GM12878 (cell line): ENCODE measurements around the gene KLF11. TPM values are rescaled to one million over a fixed set of nuclear protein-coding genes. Genes with fewer than 3 reads are reported as not detected.

ENCODE experiments used
- ATAC-seq: fragments of 200-7000 bp; cut with Tn5 transposase; 3 replicates; pipeline ENCODE4 v1.9.1; 2020; ENCODE audit warnings: mild to moderate bottlenecking, moderate library complexity
- BruUV-seq: library from RNA; stranded (reverse); fragments of 400-500 nt; replicated peaks from 2 replicates; lab custom pipeline; 2021; lab: Mats Ljungman, UMichigan
- CTCF ChIA-PET: fragments of 300-600 bp; sonication (Branson Sonifier 250); formaldehyde crosslinking; extraction: SDS; loops from one replicate; lab custom pipeline; 2021; ENCODE audit warnings: inconsistent platforms; lab: Yijun Ruan, JAX
- POLR2A ChIA-PET: fragments of 350-600 bp; formaldehyde crosslinking; extraction: SDS; loops from one replicate; lab custom pipeline; 2021; ENCODE audit warnings: inconsistent platforms; lab: Charles Lee
- RAD21 ChIA-PET: fragments of 300-600 bp; sonication (Branson Sonifier 250); formaldehyde crosslinking; loops from one replicate; lab custom pipeline; 2023; ENCODE audit warnings: antibody characterized with exemption; ENCODE audit not compliant: unreplicated experiment; lab: Charles Lee
- SMC1A ChIA-PET: fragments of 300-600 bp; sonication (Branson Sonifier 250); formaldehyde crosslinking; loops from one replicate; lab custom pipeline; 2023; ENCODE audit not compliant: unreplicated experiment, uncharacterized antibody; lab: Charles Lee
- DNase-seq: peaks from one replicate; pipeline ENCODE4 v3.0.0-alpha.2; 2011; ENCODE audit warnings: low read depth, low spot score
- FAIRE-seq: peaks from 3 replicates; lab custom pipeline; 2011; peaks lifted over from hg19 to GRCh38; lab: Jason Lieb, UNC
- H2AFZ ChIP-seq: 2 replicates; pipeline ENCODE4 v1.6.0; 2011; ENCODE audit warnings: low read depth, low read length, control low read depth; ENCODE audit not compliant: control insufficient read depth
- H3K27ac ChIP-seq: 2 replicates; pipeline ENCODE4 v1.5.1; 2011; ENCODE audit warnings: control low read depth; ENCODE audit not compliant: control insufficient read depth, insufficient read depth
- H3K27me3 ChIP-seq, 2 experiments: replicated peaks in 1 of 2; 2 replicates each; pipeline versions ENCODE4 v1.6.0 to v1.6.1; 2011; ENCODE audit warnings: low read length in 1 of 2; ENCODE audit not compliant: control insufficient read depth in 2 of 2, insufficient read depth in 2 of 2
- H3K36me3 ChIP-seq, 2 experiments: 2 replicates each; pipeline ENCODE4 v1.5.1; 2011; ENCODE audit warnings: low read length in 1 of 2; ENCODE audit not compliant: control insufficient read depth in 2 of 2, insufficient read depth in 2 of 2
- H3K4me1 ChIP-seq: 2 replicates; pipeline ENCODE4 v1.6.1; 2011; ENCODE audit warnings: mild to moderate bottlenecking, low read length, moderate library complexity, mixed read lengths; ENCODE audit not compliant: control insufficient read depth, insufficient read depth
- H3K4me2 ChIP-seq: 2 replicates; pipeline ENCODE4 v1.6.0; 2011; ENCODE audit warnings: control low read depth; ENCODE audit not compliant: control insufficient read depth, insufficient read depth
- H3K4me3 ChIP-seq: fragments of 200-600 bp; sonication (generic); 2 replicates; pipeline ENCODE4 v1.5.1; 2016
- H3K79me2 ChIP-seq: 2 replicates; pipeline ENCODE4 v1.6.0; 2011; ENCODE audit warnings: low read length; ENCODE audit not compliant: control insufficient read depth, insufficient read depth
- H3K9ac ChIP-seq: 2 replicates; pipeline ENCODE4 v1.8.0; 2011; ENCODE audit warnings: low read length, control low read depth, mixed read lengths; ENCODE audit not compliant: control insufficient read depth, insufficient read depth
- H3K9me3 ChIP-seq: replicated peaks from 3 replicates; pipeline ENCODE4 v1.5.1; 2011; ENCODE audit warnings: mild to moderate bottlenecking, low read length; ENCODE audit not compliant: control insufficient read depth, insufficient read depth
- H4K20me1 ChIP-seq: 2 replicates; pipeline ENCODE4 v1.6.0; 2011; ENCODE audit not compliant: control insufficient read depth, insufficient read depth
- BACH1 ChIP-seq: fragments of 450-650 bp; IDR thresholded peaks from 2 replicates; pipeline ENCODE4 v1.6.1; 2017; ENCODE audit warnings: mild to moderate bottlenecking, borderline replicate concordance
- BCLAF1 ChIP-seq: fragments of 450-650 bp; IDR thresholded peaks from 2 replicates; pipeline ENCODE4 v1.6.1; 2017; ENCODE audit warnings: antibody characterized with exemption, mild to moderate bottlenecking, moderate library complexity
- CHD1 ChIP-seq: IDR thresholded peaks from 2 replicates; pipeline ENCODE4 v1.6.1; 2012; ENCODE audit warnings: low read depth, low read length, improper control_type of control experiment
- CHD2 ChIP-seq: IDR thresholded peaks from 2 replicates; pipeline ENCODE4 v1.6.1; 2011; ENCODE audit warnings: low read depth, low read length, improper control_type of control experiment, borderline replicate concordance
- EED ChIP-seq: sonication (generic); IDR thresholded peaks from 2 replicates; pipeline ENCODE4 v1.6.1; 2016; ENCODE audit warnings: antibody characterized with exemption, low read depth
- GABPA ChIP-seq: IDR thresholded peaks from 2 replicates; pipeline ENCODE4 v1.6.1; 2014; ENCODE audit warnings: antibody characterized with exemption, low read depth, mild to moderate bottlenecking, inconsistent platforms
- GATAD2B ChIP-seq: fragments of 450-650 bp; conservative IDR thresholded peaks from 2 replicates; pipeline ENCODE4 v1.6.1; 2017; ENCODE audit warnings: low read depth, mild to moderate bottlenecking, moderate library complexity
- IRF4 ChIP-seq: IDR thresholded peaks from 2 replicates; pipeline ENCODE4 v1.6.1; 2011; ENCODE audit warnings: low read depth, low read length
- MEF2B ChIP-seq: fragments of 450-650 bp; IDR thresholded peaks from 2 replicates; pipeline ENCODE4 v1.6.1; 2018; ENCODE audit warnings: mild to moderate bottlenecking, moderate library complexity; ENCODE audit not compliant: partially characterized antibody, poor library complexity, severe bottlenecking
- MYC ChIP-seq: IDR thresholded peaks from 2 replicates; pipeline ENCODE4 v1.6.1; 2011; ENCODE audit warnings: mild to moderate bottlenecking, low read length, moderate library complexity, inconsistent platforms; ENCODE audit not compliant: insufficient read depth, insufficient replicate concordance, insufficient read length, severe bottlenecking
- NFXL1 ChIP-seq: fragments of 450-650 bp; IDR thresholded peaks from 2 replicates; pipeline ENCODE4 v1.6.1; 2017; ENCODE audit warnings: antibody characterized with exemption, mild to moderate bottlenecking, borderline replicate concordance
- NFYA ChIP-seq: IDR thresholded peaks from 2 replicates; pipeline ENCODE4 v1.6.1; 2011; ENCODE audit warnings: low read depth, mild to moderate bottlenecking, low read length, improper control_type of control experiment, borderline replicate concordance
- POLR2AphosphoS5 ChIP-seq: IDR thresholded peaks from 2 replicates; pipeline ENCODE4 v1.6.1; 2011; ENCODE audit warnings: mild to moderate bottlenecking, low read length, inconsistent platforms
- STAT1 ChIP-seq: fragments of 450-650 bp; conservative IDR thresholded peaks from 2 replicates; pipeline ENCODE4 v1.6.1; 2014; ENCODE audit warnings: antibody characterized with exemption, mild to moderate bottlenecking
- TARDBP ChIP-seq: IDR thresholded peaks from 2 replicates; pipeline ENCODE4 v1.6.1; 2016; ENCODE audit warnings: borderline replicate concordance
- TCF12 ChIP-seq: IDR thresholded peaks from 2 replicates; pipeline ENCODE4 v1.6.1; 2011; ENCODE audit warnings: low read depth, mild to moderate bottlenecking, low read length
- TCF3 ChIP-seq: IDR thresholded peaks from 2 replicates; pipeline ENCODE4 v1.6.1; 2012; ENCODE audit warnings: low read depth, mild to moderate bottlenecking, low read length, borderline replicate concordance; ENCODE audit not compliant: insufficient read depth
- TCF7 ChIP-seq: IDR thresholded peaks from 2 replicates; pipeline ENCODE4 v1.6.1; 2014; ENCODE audit warnings: antibody characterized with exemption, borderline replicate concordance
- WGBS: methylation state at CpG from one replicate; pipeline ENCODE4 v1.1.6; 2016; ENCODE audit warnings: low lambda C conversion rate; ENCODE audit not compliant: insufficient replicate concordance, insufficient coverage; ENCODE audit errors: missing lambda C conversion rate; 5-methylcytosine and 5-hydroxymethylcytosine counted together
- in situ Hi-C: fragments of 300-500 bp; cut with MboI; formaldehyde crosslinking; loops from 9 replicates; pipeline ENCODE4 v1.14.3; 2018; ENCODE audit warnings: mixed read lengths
- intact Hi-C: fragments of 100-400 bp; cut with micrococcal nuclease; formaldehyde crosslinking; loops from one replicate; pipeline ENCODE4 v1.14.2; 2022; ENCODE audit not compliant: unreplicated experiment
- polyA plus RNA-seq, 11 experiments: library from polyadenylated mRNA; depleted of rRNA in 4 of 11; unstranded in 6 of 11; stranded (reverse) in 5 of 11; fragments of >200 nt; fragmentation: Nextera tagmentation in 4 of 11; fragmentation: Illumina TruSeq in 1 of 11; extraction: Ambion mirVana in 4 of 11; extraction: Trizol in 1 of 11; gene quantifications; 1 replicate in 1 of 11; 2 replicates in 10 of 11; pipeline versions ENCODE4 v1.2.1 to v1.2.3, GENCODE V29; 2011 to 2016; ENCODE audit warnings: inconsistent platforms in 2 of 11, missing spikeins in 2 of 11, low read depth in 1 of 11
- total RNA-seq, 4 experiments: library from RNA; depleted of rRNA in 3 of 4; stranded (reverse); fragments of >200 nt in 3 of 4; fragmentation: Illumina TruSeq in 1 of 4; extraction: Trizol in 1 of 4; gene quantifications; 2 replicates each; pipeline versions ENCODE4 v1.2.1 to v1.2.3, GENCODE V29; 2013 to 2021
- TF ChIP-seq, protein P1 (sequence below): fragments of 450-650 bp; formaldehyde crosslinking; IDR thresholded peaks from 2 replicates; pipeline ENCODE4 v1.4.0; 2020; ENCODE audit warnings: mild to moderate bottlenecking, moderate library complexity

Gene KLF11
- total and polyA plus RNA-seq, 10 of the 15 experiments (the other 5 are each of a cell fraction or from before 2014, with no cell fraction given) = 0.03 to 0.54 (median 0.14) TPM; not detected in 1

GRCh38 chr2:9994462-9994861 lies 48.9 kb upstream of the KLF11 start:
- ATAC-seq = no peak
- no peaks in the 10 kb centered on the region for H3K79me2 ChIP-seq
- in situ Hi-C loops (no loop called here), intact Hi-C loops (no loop called here)
- no peaks in the 10 kb centered on the region for H3K27me3 ChIP-seq
- no peaks in the 10 kb centered on the region for H3K4me1 ChIP-seq
- no peak overlapping the region for H3K9ac ChIP-seq
- no peaks in the 10 kb centered on the region for H4K20me1 ChIP-seq
- TF ChIP-seq TCF7 = no peak
- no peak for TF ChIP-seq EED
- TF ChIP-seq NFXL1 = no peak
- no peak for TF ChIP-seq MEF2B
- TF ChIP-seq, protein P1, sequence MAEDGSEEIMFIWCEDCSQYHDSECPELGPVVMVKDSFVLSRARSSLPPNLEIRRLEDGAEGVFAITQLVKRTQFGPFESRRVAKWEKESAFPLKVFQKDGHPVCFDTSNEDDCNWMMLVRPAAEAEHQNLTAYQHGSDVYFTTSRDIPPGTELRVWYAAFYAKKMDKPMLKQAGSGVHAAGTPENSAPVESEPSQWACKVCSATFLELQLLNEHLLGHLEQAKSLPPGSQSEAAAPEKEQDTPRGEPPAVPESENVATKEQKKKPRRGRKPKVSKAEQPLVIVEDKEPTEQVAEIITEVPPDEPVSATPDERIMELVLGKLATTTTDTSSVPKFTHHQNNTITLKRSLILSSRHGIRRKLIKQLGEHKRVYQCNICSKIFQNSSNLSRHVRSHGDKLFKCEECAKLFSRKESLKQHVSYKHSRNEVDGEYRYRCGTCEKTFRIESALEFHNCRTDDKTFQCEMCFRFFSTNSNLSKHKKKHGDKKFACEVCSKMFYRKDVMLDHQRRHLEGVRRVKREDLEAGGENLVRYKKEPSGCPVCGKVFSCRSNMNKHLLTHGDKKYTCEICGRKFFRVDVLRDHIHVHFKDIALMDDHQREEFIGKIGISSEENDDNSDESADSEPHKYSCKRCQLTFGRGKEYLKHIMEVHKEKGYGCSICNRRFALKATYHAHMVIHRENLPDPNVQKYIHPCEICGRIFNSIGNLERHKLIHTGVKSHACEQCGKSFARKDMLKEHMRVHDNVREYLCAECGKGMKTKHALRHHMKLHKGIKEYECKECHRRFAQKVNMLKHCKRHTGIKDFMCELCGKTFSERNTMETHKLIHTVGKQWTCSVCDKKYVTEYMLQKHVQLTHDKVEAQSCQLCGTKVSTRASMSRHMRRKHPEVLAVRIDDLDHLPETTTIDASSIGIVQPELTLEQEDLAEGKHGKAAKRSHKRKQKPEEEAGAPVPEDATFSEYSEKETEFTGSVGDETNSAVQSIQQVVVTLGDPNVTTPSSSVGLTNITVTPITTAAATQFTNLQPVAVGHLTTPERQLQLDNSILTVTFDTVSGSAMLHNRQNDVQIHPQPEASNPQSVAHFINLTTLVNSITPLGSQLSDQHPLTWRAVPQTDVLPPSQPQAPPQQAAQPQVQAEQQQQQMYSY (CRISPR knock-in tag) = no peak
- no peak for TF ChIP-seq TCF12
- TF ChIP-seq POLR2AphosphoS5 = no peak
- TF ChIP-seq CHD2 = no peak
- TF ChIP-seq TARDBP = no peak
- no peak for TF ChIP-seq IRF4
- no peak for TF ChIP-seq TCF3
- TF ChIP-seq BCLAF1 = no peak
- TF ChIP-seq GABPA = no peak
- TF ChIP-seq GATAD2B = no peak
- TF ChIP-seq BACH1 = no peak
- no peak for TF ChIP-seq MYC
- TF ChIP-seq NFYA = no peak
- no peak for TF ChIP-seq CHD1
- TF ChIP-seq STAT1 = no peak
- H3K4me3 ChIP-seq = no peak overlapping the region
- no peaks in the 10 kb centered on the region for H3K36me3 ChIP-seq
- no peak overlapping the region for H3K27ac ChIP-seq
- CTCF ChIA-PET = interaction anchor here (6.4 kb wide), 1 partner anchor 9 kb away, joined by 55 read pairs; no protein-coding TSS in a partner anchor
- H3K9me3 ChIP-seq = no peaks in the 10 kb centered on the region
- no peak for DNase-seq
- H2AFZ ChIP-seq = no peak overlapping the region
- POLR2A ChIA-PET = no interaction called here
- WGBS = 79% methylated on average over 11 of the region's 11 CpGs
- H3K4me2 ChIP-seq = no peak overlapping the region
- no peak for FAIRE-seq
- SMC1A ChIA-PET = no interaction called here
- RAD21 ChIA-PET = no interaction called here
- no TSS peak for BruUV-seq
